Uterus (tissue), 4 donors: Measurements from ENCODE around the gene RAB11FIP3. TPM values are rescaled to one million over a fixed set of nuclear protein-coding genes. Genes with fewer than 3 reads are reported as not detected.

Experiments
- DNase-seq, 2 donors: peaks; one replicate each; pipeline ENCODE4 v3.0.0-alpha.2; 2019 to 2020
- H3K27ac ChIP-seq, 2 donors: fragments of 200-600 bp; sonication (generic); 1 replicate in 1 of 2; 2 replicates in 1 of 2; pipeline ENCODE4 v1.5.1; 2016 to 2018
- H3K27me3 ChIP-seq, 2 donors: fragments of 200-600 bp; sonication (generic); one replicate each; pipeline ENCODE4 v1.5.1; 2018 to 2019; ENCODE audit warnings: control low read depth in 1 of 2
- H3K36me3 ChIP-seq, 2 donors: fragments of 200-600 bp; sonication (generic); one replicate each; pipeline ENCODE4 v1.5.1; 2019; ENCODE audit warnings: control low read depth in 1 of 2
- H3K4me1 ChIP-seq, 2 donors: fragments of 200-600 bp; sonication (generic); one replicate each; pipeline ENCODE4 v1.5.1; 2018 to 2019; ENCODE audit warnings: control low read depth in 1 of 2
- H3K4me3 ChIP-seq, 2 donors: fragments of 200-600 bp; sonication (generic); 1 replicate in 1 of 2; 2 replicates in 1 of 2; pipeline ENCODE4 v1.5.1; 2018 to 2019; ENCODE audit warnings: mild to moderate bottlenecking in 1 of 2
- H3K9me3 ChIP-seq, 2 donors: fragments of 200-600 bp; sonication (generic); one replicate each; pipeline ENCODE4 v1.5.1; 2019; ENCODE audit warnings: control low read depth in 1 of 2
- POLR2A ChIP-seq, 2 donors: fragments of 450-650 bp; IDR thresholded peaks; one replicate each; pipeline ENCODE4 v1.6.1; 2016; ENCODE audit warnings: antibody characterized with exemption in 2 of 2, mild to moderate bottlenecking in 1 of 2, moderate library complexity in 1 of 2
- intact Hi-C: fragments of 100-400 bp; cut with DNase I; formaldehyde crosslinking; loops from one replicate; pipeline ENCODE4 v1.15.1; 2023; ENCODE audit warnings: low total_unique reads
- total RNA-seq, 4 donors: library from RNA; depleted of rRNA in 3 of 4; stranded (reverse); fragments of >200 nt in 3 of 4; gene quantifications; one replicate each; pipeline versions ENCODE4 v1.1.0 to v1.2.4, GENCODE V29; 2014 to 2023
- TF ChIP-seq, protein P1 (sequence below), 4 experiments: fragments of 200-600 bp in 2 of 4; fragments of 450-650 bp in 2 of 4; sonication (generic) in 2 of 4; IDR thresholded peaks; one replicate each; pipeline ENCODE4 v1.5.1; 2016 to 2019; ENCODE audit warnings: antibody characterized with exemption in 4 of 4, mild to moderate bottlenecking in 2 of 4, moderate library complexity in 1 of 4
- donor health status: DM: yes; HTN: yes; CAD: no.

RAB11FIP3 gene
- total RNA-seq, 4 donors from 2014 or later: 10.5 to 75.0 (median 49.4) TPM

DNA sequence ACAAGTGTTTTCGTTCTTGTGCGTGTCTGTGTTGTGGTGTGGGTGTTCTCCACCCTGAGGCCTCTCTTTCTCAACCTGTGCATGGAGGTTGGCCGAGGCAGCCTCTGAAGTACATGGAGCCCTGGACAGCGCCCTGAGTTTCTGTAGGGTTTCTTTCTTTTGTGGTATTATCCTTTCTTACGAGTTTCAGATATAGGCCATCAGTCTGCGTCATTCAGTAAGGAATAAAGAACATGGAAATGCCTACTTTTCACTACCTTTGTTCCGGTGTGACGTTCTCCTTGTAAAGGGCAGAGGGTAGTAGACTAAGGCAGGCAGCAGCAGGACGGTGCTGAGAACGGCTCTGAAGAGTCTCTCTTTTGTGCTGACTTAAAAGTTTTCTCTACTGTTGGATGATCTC is 18.6 kb downstream of the RAB11FIP3 start:
- no peak for TF ChIP-seq POLR2A (IDR thresholded peaks at IDR 0.05)
- TF ChIP-seq, protein P1, sequence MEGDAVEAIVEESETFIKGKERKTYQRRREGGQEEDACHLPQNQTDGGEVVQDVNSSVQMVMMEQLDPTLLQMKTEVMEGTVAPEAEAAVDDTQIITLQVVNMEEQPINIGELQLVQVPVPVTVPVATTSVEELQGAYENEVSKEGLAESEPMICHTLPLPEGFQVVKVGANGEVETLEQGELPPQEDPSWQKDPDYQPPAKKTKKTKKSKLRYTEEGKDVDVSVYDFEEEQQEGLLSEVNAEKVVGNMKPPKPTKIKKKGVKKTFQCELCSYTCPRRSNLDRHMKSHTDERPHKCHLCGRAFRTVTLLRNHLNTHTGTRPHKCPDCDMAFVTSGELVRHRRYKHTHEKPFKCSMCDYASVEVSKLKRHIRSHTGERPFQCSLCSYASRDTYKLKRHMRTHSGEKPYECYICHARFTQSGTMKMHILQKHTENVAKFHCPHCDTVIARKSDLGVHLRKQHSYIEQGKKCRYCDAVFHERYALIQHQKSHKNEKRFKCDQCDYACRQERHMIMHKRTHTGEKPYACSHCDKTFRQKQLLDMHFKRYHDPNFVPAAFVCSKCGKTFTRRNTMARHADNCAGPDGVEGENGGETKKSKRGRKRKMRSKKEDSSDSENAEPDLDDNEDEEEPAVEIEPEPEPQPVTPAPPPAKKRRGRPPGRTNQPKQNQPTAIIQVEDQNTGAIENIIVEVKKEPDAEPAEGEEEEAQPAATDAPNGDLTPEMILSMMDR (IDR thresholded peaks at IDR 0.05): no peak
- no peaks in the 10 kb centered on the region for H3K4me1 ChIP-seq
- H3K9me3 ChIP-seq: no peaks in the 10 kb centered on the region

DNA sequence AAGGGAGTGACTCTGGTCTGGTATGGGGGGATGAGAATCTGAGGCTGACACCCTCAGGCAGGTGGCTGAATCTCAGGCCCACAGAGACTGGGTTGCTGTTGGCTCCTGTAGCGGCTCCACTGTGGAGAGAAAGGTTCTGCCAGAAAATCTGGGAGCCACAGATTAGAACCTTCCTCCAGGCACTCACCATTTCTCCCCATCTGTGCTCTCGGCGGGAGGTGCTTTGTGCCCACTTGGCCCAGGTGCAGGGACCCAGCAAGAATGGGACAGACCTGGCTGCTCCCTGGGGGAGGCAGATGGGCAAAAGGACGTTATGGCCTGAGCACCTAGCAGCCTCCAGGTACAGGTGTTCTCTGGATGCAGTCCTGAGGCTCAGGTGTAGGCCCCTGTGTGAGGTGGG is 20.1 kb downstream of the RAB11FIP3 start:
- H3K9me3 ChIP-seq: no peaks in the 10 kb centered on the region
- DNase-seq: no peak
- no peaks in the 10 kb centered on the region for H3K4me1 ChIP-seq
- no peak overlapping the region for H3K4me3 ChIP-seq
- TF ChIP-seq, protein P1 (IDR thresholded peaks at IDR 0.05): no peak
- no peak for TF ChIP-seq POLR2A (IDR thresholded peaks at IDR 0.05)
- intact Hi-C loops: no loop called here
- H3K27ac ChIP-seq: no peak overlapping the region
- H3K27me3 ChIP-seq: no peaks in the 10 kb centered on the region
- H3K36me3 ChIP-seq: no peaks in the 10 kb centered on the region

More for the DNA sequence above, 18.6 kb downstream of the RAB11FIP3 start:
- intact Hi-C loops: no loop called here
- no peak for DNase-seq
- Histone ChIP-seq H3K4me3 (no peak overlapping the region), H3K27ac (no peak overlapping the region), H3K27me3 (no peaks in the 10 kb centered on the region), H3K36me3 (no peaks in the 10 kb centered on the region)

DNA sequence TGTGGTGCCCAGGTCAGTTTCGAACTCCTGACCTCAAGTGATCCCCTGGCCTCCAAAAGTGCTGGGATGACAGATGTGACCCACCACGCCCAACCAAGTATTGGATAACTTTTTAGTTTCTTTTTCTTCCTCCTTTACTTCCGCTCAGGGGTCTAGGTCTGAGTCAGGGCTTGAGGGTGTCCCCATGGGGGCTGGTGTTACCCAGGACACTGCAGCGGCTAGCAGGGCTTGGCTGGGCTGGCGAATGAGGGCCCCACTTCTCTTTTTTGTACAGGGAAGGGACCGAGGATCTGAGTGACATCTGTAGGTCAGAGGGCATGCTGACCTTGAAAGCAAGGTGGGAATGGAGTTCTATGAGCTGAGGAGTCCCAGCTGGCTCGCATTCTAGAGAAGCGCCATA is 24.9 kb downstream of the RAB11FIP3 start:
- no peaks in the 10 kb centered on the region for H3K36me3 ChIP-seq
- intact Hi-C loops: no loop called here

DNA sequence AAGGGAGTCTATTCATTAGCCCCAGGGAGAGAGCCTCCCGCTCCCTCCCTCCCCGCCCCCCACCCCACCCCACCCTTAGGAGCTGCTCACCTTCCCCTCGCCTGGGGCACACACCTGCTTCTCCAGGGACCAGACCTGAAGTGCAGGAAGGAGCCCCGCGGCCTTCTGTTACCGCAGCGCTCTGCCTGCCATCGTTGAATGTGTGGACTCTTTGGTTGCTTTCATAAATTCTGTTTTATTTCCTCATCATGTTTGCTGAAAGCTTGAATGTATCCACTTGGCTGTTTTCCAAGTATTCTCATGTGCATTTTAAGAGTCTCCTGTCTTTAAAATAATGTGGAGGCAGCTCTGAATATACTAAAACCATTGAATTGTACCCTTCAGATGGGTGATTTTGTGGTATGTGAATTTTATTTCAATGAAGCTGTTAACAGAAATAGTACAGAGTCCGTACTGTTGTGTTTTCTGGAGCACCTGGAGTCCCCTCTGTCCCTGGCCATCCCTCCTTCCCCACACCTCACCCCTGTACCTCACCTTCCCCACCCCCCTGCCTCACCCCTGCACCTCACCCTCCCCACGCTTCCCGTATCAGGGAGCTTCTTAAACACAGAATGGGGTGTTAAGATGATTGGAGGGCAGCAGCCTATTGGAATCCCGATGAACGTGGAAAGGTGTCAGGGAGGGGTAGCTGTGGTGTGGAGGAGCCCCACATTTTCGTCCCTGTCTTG is 25.5 kb downstream of the RAB11FIP3 start:
- no peaks in the 10 kb centered on the region for H3K4me1 ChIP-seq
- no peak overlapping the region for H3K27ac ChIP-seq
- no peak for DNase-seq
- no peaks in the 10 kb centered on the region for H3K9me3 ChIP-seq
- H3K4me3 ChIP-seq: no peak overlapping the region
- no peaks in the 10 kb centered on the region for H3K27me3 ChIP-seq
- TF ChIP-seq, protein P1 (IDR thresholded peaks at IDR 0.05): no peak
- TF ChIP-seq POLR2A (IDR thresholded peaks at IDR 0.05): no peak
- intact Hi-C loops: no loop called here
- no peaks in the 10 kb centered on the region for H3K36me3 ChIP-seq

More for the DNA sequence above, 24.9 kb downstream of the RAB11FIP3 start:
- H3K27me3 ChIP-seq: no peaks in the 10 kb centered on the region
- H3K4me3 ChIP-seq: no peak overlapping the region
- no peaks in the 10 kb centered on the region for H3K4me1 ChIP-seq
- no peak for TF ChIP-seq POLR2A (IDR thresholded peaks at IDR 0.05)
- TF ChIP-seq, protein P1 (IDR thresholded peaks at IDR 0.05): no peak
- H3K27ac ChIP-seq: no peak overlapping the region
- DNase-seq: no peak
- H3K9me3 ChIP-seq: no peaks in the 10 kb centered on the region

DNA sequence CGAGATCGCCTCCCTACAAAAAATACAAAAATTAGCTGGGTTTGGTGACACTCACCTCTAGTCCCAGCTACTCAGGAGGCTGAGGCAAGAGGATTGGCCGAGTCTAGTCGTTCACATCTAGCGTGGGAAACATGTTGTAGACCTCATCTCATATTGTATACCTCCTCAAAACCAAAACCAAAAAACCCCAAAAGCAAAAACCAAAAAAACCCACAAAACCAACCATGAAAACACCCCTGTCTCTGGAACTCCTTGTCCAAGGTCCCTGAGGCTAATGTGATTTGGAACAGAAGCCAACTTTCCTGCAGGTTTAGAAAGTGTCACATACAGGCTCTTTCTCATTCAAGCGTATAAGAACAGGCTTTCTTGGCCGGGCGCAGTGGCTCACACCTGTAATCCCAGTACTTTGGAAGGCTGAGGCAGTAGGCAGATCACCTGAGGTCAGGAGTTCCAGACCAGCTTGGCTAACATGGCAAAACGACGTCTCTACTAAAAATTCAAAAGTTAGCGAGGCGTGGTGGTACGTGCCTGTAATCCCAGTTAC is 29.0 kb downstream of the RAB11FIP3 start:
- H3K36me3 ChIP-seq: no peaks in the 10 kb centered on the region
- H3K4me3 ChIP-seq: no peak overlapping the region
- intact Hi-C loops: no loop called here
- TF ChIP-seq POLR2A (IDR thresholded peaks at IDR 0.05): no peak
- TF ChIP-seq, protein P1 (IDR thresholded peaks at IDR 0.05): no peak
- H3K9me3 ChIP-seq: no peaks in the 10 kb centered on the region
- H3K4me1 ChIP-seq: peaks cover 3% of the 10 kb centered on the region in 2 donors
- no peaks in the 10 kb centered on the region for H3K27me3 ChIP-seq
- no peak for DNase-seq
- H3K27ac ChIP-seq: no peak overlapping the region
